ENCODE data around the gene ADAM19. TPM values are rescaled to one million over a fixed set of nuclear protein-coding genes. Genes with fewer than 3 reads are reported as not detected.

ADAM19 gene
- total and polyA plus RNA-seq, 2 of the 4 experiments (the other 2 are of a cell fraction): 35.5 to 49.2 TPM

GRCh38 chr5:157603333-157604190 lies 28.0 kb upstream of the ADAM19 start:
- H2AFZ ChIP-seq (replicated peaks; ENCODE audit: low read length, poor library complexity): no peak overlapping the region
- intact Hi-C loops (cut with micrococcal nuclease): no loop called here
- peaks cover 15% of the 10 kb centered on the region for H3K9me1 ChIP-seq (ENCODE audit: insufficient read depth, low read length)
- TF ChIP-seq POLR2A (IDR thresholded peaks at IDR 0.05; ENCODE audit: low read depth, low read length) (no peak), CHD1 (IDR thresholded peaks at IDR 0.05; ENCODE audit: low read depth, low read length) (no peak), FOS (IDR thresholded peaks at IDR 0.05; ENCODE audit: low read depth, low read length) (peak; percentile 91), CEBPB (IDR thresholded peaks at IDR 0.05; ENCODE audit: low read depth, low read length) (peak; percentile 25; the same call in 1 of the 2 replicates), BHLHE40 (IDR thresholded peaks at IDR 0.05; ENCODE audit: low read depth, low read length) (peak; percentile 29; the same call in 1 of the 2 replicates), RCOR1 (IDR thresholded peaks at IDR 0.05; ENCODE audit: insufficient replicate concordance, low read length) (no peak), MXI1 (IDR thresholded peaks at IDR 0.05; ENCODE audit: borderline replicate concordance, low read depth, low read length) (no peak), USF2 (IDR thresholded peaks at IDR 0.05; ENCODE audit: low read depth, low read length) (no peak), RAD21 (IDR thresholded peaks at IDR 0.05; ENCODE audit: low read length) (peak; percentile 4; the same call in 1 of the 2 replicates), RFX5 (IDR thresholded peaks at IDR 0.05; ENCODE audit: low read depth, low read length) (no peak), ELK1 (IDR thresholded peaks at IDR 0.05; ENCODE audit: borderline replicate concordance, low read depth, low read length) (no peak)
- peak overlapping the region; percentile 73 for H3K4me2 ChIP-seq (ENCODE audit: low read depth, low read length)
- H2AK9ac ChIP-seq (replicated peaks; ENCODE audit: low read depth, low read length, poor library complexity): no peak overlapping the region
- peak overlapping the region; percentile 62; the same call in 1 of the 2 replicates for H4K91ac ChIP-seq (ENCODE audit: insufficient read depth, low read depth, low read length)
- H3K4ac ChIP-seq (ENCODE audit: low read depth, low read length): peak overlapping the region; percentile 87
- H3K9me3 ChIP-seq (ENCODE audit: control insufficient read depth, insufficient read depth, low read length): no peaks in the 10 kb centered on the region
- peak overlapping the region; percentile 25; the same call in 1 of the 2 replicates for H3K27ac ChIP-seq (ENCODE audit: insufficient read depth, low read length)
- peak overlapping the region; percentile 83 for H2BK20ac ChIP-seq (ENCODE audit: low read depth, low read length)
- H3K9ac ChIP-seq (ENCODE audit: low read depth, low read length): no peak overlapping the region; the same call in 1 of the 2 replicates
- POLR2A ChIA-PET (ENCODE audit: unreplicated experiment): no interaction called here
- no peaks in the 10 kb centered on the region for H3K27me3 ChIP-seq (ENCODE audit: control insufficient read depth, insufficient read depth, low read length)
- peaks cover 8% of the 10 kb centered on the region; the same call in 1 of the 2 replicates for H3K4me1 ChIP-seq (ENCODE audit: control insufficient read depth, insufficient read depth, low read length)
- WGBS, 2 experiments (ENCODE audit: extremely low coverage in 2 of 2, insufficient read length in 1 of 2): 0% methylated on average over 2 of the region's 12 CpGs; no CpG with 5 or more reads in 1 of the 2 experiments
- dilution Hi-C loops (cut with HindIII; ENCODE audit: low sequenced_read_pairs, unreplicated experiment): no loop called here
- peak overlapping the region; percentile 87; the same call in 1 of the 2 replicates for H3K23ac ChIP-seq (ENCODE audit: low read depth, low read length)
- H3K14ac ChIP-seq (replicated peaks; ENCODE audit: low read depth, low read length): peak overlapping the region; percentile 86
- H2BK120ac ChIP-seq (ENCODE audit: low read depth, low read length): peak overlapping the region; percentile 87
- in situ Hi-C loops (cut with MboI; ENCODE audit: low sequenced_read_pairs): no loop called here
- DNase-seq (peak; percentile 93), ATAC-seq (ENCODE audit: low read depth) (peak; percentile 89)
- H4K20me1 ChIP-seq (ENCODE audit: insufficient read depth, low read length): no peaks in the 10 kb centered on the region
- H2BK15ac ChIP-seq (ENCODE audit: low read depth, low read length): peak overlapping the region; percentile 94; the same call in 2 of the 3 replicates
- no peaks in the 10 kb centered on the region for H3K36me3 ChIP-seq (ENCODE audit: control insufficient read depth, insufficient read depth, low read length)
- no peaks in the 10 kb centered on the region; a peak in 1 of 4 replicates for H3K79me1 ChIP-seq (ENCODE audit: low read depth in 1 of 2, low read length in 2 of 2)
- CTCF ChIA-PET: no interaction called here
- BruUV-seq (replicated peaks): no TSS peak
- peak overlapping the region; percentile 88 for H2BK5ac ChIP-seq (ENCODE audit: low read depth, low read length, poor library complexity, severe bottlenecking)
- H3K56ac ChIP-seq (ENCODE audit: extremely low read depth, insufficient read depth, low read length): peak overlapping the region; percentile 32; the same call in 1 of the 2 replicates
- peak overlapping the region; percentile 61; the same call in 1 of the 2 replicates for H3K18ac ChIP-seq (ENCODE audit: low read depth, low read length)
- H3K4me3 ChIP-seq (ENCODE audit: insufficient read depth, low read depth, low read length): no peak overlapping the region
- H2AK5ac ChIP-seq (ENCODE audit: low read depth, low read length): peak overlapping the region; percentile 78
- H4K5ac ChIP-seq (ENCODE audit: low read depth, low read length): peak overlapping the region; percentile 51; the same call in 1 of the 2 replicates
- H4K8ac ChIP-seq (ENCODE audit: low read depth in 2 of 2, low read length in 2 of 2): peak overlapping the region; percentile 38 to 86; a peak in 2 of 4 replicates
